Central memory CD4-positive, alpha-beta T cell (primary cell): ENCODE data around the gene RAF1.
"Not testable (repeated sequence)": the region's sequence is repeated elsewhere in the genome, so short reads cannot be mapped to it uniquely, and the experiment has no call there.

Experiments
- DNase-seq: peaks from one replicate; pipeline ENCODE4 v3.0.0; 2022

Gene RAF1

DNA sequence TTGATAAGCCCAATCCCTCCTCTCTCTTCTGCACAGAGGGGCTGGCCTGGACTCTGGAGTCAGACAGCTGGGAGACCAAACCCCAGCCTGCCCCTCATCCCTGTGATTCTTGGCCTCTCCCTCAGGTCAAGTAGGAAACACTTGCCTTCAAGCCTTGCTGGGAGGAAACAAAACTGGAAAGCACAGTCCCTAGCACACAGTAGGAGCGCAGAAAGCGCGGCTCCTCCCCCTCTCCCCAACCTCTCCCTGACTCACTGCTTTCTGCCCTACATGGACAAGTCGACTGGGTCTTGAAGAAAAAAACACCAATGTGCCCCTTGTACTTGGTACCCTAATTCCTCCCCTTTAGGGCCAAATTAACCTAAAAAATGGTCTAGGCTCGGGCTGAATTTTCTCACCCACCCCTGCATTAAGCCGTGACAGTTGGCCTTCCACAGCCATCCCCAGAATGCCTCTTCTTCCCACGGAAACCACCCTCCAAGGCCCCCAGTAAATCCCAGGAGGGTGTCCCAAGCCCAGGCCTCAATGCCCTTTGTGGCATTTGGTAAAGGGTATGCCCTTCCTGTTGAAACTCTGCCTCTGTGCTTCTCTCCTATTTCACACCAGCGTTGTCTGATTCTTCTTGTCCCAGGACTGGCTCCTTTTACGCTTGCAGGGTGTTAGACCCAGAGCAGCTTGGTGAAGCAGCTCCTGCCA is 11.3 kb upstream of the RAF1 start:
- no peak for DNase-seq

DNA sequence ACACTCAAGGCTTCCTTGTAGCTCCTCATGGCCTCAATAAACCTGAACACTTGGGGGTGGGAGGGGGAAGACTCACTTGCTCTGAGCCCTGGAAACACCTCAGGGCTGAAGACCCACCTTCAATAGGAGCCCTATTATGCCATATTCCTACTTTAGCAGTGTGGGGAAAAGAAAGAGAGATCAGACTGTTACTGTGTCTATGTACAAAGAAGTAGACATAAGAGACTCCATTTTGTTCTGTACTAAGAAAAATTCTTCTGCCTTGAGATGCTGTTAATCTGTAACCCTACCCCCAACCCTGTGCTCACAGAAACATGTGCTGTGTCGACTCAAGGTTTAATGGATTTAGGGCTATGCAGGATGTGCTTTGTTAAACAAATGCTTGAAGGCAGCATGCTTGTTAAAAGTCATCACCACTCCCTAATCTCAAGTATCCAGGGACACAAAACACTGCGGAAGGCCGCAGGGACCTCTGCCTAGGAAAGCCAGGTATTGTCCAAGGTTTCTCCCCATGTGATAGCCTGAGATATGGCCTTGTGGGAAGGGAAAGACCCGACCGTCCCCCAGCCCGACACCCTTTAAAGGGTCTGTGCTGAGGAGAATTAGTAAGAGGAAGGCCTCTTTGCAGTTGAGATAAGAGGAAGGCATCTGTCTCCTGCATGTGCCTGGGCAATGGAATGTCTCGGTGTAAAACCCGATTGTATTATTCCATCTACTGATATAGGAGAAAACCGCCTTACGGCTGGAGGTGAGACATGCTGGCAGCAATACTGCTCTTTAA is 10.2 kb upstream of the RAF1 start:
- not testable (repeated sequence) for DNase-seq

GRCh38 chr3:12671120-12671450 is 7.2 kb upstream of the RAF1 start:
- DNase-seq, result no peak

DNA sequence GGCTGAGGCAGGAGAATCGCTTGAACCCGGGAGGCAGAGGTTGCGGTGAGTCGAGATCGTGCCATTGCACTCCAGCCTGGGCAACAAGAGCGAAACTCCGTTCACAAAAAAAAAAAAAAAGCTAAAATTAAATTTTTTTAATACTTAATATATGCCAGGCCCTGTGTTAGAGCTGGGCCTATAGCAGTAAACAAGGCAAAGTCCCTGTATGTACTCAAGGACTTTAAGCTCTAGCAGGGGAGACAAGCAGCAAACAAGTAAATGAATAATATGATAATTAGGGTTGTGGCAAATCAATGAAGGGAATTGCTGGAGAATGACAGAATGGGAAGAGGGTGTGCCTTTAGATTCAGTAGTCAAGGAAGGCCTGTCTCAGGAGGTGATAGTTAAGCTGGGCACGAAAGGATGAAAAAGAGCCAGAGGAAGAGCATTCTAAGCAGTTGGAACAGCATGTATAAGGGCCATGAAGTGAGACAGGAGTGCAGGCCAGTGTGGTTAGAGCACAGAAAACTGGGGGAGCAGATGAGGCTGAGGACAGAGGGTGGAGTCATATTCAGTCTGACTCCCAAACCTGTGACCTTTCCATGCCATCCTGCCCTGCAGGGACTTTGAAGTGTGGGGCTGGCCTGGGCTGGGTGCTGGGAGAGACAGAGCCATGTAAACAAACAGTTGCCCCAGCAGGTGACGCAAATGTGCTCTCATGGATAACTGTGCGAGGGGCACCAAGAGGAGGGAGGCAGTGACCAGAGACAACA is 6.6 kb upstream of the RAF1 start:
- no peak for DNase-seq

DNA sequence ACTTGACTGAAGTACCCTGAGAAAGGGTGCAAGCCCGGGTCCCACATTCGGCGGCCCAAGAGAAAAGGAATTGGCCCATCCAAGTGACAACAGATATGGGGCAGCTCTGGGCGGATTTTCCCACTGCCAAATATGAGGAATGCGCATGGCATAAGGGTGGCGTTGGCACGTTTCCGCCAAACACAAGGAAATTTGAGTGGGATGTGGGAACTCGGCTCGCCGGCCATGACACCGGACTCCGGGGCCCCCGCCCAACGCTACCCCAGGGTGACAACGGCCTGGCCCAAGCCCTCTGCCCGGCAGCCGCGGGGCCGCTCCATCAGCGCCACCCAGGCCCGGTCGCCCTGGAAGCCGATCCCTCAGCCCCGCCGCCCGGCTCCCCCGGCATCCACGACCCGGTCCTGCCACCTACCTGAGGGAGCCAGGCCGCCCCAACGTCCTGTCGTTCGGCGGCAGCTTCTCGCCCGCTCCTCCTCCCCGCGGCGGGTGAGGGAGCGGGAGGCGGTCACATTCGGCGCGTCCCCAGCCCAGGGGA is 449 bp downstream of the RAF1 start:
- DNase-seq, result no peak

- peak; percentile 13 for DNase-seq
Measured at GRCh38 chr3:12662593-12663400, 1.1 kb downstream of the RAF1 start.

DNA sequence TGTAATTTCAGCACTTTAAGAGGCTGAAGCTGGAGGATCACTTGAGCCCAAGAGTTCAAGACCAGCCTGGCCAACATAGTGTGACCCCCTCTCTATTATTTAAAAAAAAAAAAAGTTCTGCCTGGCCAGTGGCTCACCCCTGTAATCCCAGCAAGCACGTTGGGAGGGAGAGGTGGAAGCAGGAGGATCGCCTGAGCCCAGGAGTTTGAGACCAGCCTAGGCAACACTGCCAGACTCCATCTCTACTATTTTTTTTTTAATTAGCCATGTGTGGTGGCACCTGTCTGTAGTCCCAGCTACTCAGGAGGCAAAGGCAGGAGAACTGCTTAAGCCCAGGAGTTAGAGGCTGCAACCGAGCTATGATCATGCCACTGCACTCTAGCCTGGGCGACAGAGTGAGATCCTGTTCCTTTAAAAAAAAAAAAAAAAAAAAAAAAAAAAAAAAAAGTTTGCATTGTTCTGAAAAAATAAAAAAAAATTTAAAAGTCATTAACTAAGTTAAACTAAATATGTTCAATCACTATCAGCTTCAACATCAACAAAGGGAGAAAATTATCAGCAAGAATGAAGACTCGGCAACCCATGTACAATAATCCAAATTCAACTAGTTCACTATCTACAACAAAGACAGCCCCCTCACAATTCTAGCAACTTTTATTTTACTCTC is 1.9 kb downstream of the RAF1 start:
- no peak for DNase-seq

GRCh38 chr3:12661375-12661774 is 2.5 kb downstream of the RAF1 start:
- DNase-seq, result not testable (repeated sequence)

DNA sequence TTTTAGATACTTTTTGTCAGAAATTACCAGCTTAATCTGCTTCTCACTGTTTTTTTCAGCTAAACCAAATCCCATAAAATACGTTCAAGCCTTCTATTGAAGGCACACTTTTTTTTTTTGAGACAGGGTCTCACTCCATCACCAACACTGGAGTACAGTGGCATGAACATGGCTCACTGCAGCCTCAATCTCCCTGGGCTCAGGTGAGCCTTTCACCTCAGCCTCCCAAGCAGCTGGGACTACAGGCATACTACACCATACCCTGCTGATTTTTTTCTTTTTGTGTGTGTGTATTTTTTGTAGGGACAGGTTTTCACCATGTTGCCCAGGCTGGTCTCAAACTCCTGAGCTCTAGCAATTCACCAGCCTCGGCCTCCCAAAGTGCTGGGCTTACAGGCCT is 3.7 kb downstream of the RAF1 start:
- DNase-seq, result no peak

DNA sequence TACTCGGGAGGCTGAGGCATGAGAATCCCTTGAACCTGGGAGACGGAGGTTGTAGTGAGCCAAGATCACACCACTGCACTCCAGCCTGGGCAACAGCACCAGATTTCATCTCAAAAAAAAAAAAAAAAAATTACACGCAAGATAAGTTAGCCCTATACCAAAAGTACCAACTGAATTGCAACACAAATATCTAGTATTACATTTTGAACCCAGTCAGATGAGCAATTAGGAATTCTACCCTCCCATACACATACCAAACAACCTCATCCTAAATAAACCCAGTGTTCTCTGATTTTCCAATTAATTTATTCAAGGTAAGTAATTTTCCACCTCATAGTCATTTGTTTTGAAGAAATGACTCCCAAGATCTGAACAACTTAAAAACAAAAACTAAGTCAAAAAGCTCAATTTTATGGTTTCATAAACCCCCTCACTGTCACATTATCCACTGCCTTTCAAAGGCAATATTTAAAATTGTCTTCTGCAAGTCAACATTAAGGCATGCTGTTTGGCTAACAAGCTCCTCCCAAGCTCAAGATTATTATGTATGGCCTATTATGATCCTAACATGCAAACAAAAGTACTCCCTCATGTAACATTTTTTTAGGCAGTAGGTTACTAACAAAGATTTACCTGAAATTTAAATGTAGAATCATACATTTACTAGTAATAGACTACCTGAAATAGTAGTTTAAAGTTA is 4.5 kb downstream of the RAF1 start:
- DNase-seq, result no peak

DNA sequence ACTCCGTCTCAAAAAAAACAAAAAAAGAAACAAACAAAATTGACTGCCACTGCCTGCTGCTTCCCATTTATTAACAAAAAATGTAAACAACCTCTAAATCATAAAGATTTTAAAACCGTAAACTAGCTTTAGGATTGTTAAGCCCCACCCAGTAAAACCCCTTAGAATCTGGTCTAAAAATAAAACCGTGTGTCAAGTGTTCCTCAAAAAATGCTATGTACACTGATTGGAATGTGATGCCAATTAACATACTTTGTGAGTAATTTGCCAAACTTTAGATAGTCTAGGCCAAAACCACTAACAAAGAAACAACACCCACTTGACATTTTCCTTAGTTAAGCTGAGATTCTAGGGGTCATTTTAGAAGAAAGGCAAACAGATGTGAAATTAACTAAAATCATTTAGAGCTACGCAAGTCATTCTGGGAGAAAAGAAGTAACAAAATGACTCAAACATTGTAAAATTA is 5.3 kb downstream of the RAF1 start:
- DNase-seq, result no peak

DNA sequence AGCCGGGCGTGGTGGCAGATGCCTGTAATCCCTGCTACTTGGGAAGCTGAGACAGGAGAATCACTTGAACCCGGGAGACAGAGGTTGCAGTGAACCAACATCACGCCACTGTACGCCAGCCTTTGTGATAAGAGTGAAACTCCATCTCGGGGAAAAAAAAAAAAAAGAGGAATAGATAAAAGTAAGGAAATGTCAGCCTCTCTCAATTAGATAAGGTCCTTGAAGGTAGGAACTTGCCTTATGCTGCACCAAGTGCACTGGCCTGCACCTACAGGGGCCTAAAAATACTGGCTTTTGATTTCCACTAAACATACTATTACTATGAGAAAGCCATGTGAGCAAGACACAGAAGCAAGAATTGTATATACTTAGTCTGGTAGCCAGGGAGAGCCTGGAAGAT is 7.1 kb downstream of the RAF1 start:
- DNase-seq, result no peak

DNA sequence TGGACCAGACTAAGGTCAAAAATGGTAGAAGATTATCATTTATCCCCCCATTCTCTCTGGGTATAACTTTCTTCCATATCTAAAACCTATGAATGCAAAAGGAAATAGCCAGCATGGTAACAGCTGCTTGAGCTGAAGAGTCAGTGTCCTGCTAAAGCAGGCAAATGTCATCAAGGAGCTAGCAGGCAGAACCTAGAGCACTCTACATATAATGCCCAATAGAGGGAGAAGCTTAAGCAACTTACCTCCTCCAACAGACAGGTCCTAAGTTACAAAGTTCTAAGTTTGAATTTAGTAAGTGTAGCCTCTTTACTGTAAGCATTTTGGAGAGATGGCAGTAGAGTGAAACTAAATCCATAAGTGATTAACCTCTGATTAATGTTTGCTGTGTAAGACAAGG is 7.7 kb downstream of the RAF1 start:
- no peak for DNase-seq

DNA sequence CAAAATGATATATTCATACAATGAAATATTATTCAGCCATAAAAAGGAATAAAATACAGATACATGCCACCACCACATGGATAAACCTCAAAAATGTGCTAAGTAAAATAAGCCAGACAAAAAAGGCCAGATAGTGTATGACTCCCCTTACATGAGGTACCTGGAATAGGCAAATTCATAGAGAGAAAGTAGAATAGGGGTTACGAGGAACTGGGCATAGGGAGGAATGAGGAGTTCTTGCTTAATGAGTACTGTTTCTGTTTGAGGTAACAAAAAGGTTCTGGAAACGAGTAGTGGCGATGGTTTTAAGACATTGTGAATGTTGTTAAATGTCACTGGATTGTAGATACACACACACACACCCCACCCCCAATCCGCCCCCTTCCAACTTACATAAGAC is 8.2 kb downstream of the RAF1 start:
- no peak for DNase-seq

GRCh38 chr3:12653747-12654146 is 10.2 kb downstream of the RAF1 start:
- DNase-seq, result no peak

DNA sequence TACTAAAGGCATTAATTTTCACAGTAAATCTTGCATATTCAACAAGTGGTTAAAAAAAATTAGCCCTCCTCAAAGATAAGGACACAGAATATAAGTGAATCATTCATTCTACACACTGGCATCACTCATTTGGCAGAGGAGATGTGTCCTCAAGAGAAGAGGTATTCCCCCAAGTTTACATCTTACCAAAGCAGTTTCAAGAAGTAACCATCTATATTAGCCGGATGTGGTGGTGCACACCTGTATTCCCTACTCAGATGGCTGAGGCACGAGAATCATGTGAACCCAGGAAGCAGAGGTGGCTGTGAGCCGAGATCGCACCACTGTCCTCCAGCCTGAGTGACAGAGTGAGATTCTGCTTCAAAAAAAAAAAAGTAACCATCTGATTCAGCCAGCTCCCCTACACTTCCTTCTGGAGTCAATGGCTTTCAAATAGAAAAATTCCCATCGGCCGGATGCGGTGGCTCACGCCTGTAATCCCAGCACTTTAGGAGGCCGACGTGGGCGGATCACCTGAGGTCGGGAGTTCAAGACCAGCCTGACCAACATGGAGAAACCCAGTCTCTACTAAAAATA is 15.4 kb downstream of the RAF1 start:
- DNase-seq, result no peak

GRCh38 chr3:12644331-12644937 is 19.5 kb downstream of the RAF1 start:
- DNase-seq, result no peak

- DNase-seq, result no peak
Measured at GRCh38 chr3:12643724-12644123, 20.2 kb downstream of the RAF1 start.

DNA sequence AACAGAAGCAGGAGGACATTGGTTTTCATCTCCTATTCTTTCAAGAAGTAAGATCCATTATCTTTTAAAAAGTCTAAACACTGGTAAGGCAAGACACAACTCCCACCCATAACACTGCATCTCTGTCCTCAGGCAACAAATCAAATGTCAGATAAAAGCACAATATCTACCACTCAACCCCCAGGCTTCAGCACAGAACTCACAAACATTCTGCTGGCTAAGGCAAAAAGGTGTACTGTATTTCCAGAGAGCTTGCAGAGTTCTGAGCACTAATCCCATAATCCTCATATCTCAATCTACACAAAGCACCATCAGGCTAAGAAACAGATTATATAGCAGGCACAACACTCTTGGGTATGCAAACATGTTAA is 20.9 kb downstream of the RAF1 start:
- DNase-seq, result no peak

DNA sequence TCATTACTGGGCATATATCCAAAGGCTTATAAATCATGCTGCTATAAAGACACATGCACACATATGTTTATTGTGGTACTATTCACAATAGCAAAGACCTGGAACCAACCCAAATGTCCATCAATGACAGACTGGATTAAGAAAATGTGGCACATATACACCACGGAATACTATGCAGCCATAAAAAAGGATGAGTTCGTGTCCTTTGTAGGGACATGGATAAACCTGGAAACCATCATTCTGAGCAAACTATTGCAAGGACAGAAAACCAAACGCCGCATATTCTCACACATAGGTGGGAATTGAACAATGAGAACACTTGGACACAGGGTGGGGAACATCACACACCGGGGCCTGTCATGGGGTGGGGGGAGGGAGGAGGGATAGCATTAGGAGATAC is 23.1 kb downstream of the RAF1 start:
- DNase-seq, result not testable (repeated sequence)

GRCh38 chr3:12638105-12638504 is 25.8 kb downstream of the RAF1 start:
- no peak for DNase-seq
